Left kidney (tissue), 2 donors: ENCODE measurements around the gene TPK1. TPM values are rescaled to one million over a fixed set of nuclear protein-coding genes. Genes with fewer than 3 reads are reported as not detected.
"Not testable (repeated sequence)": the region's sequence is repeated elsewhere in the genome, so short reads cannot be mapped to it uniquely, and the experiment has no call there.

Experiments used
- DNase-seq: peaks from one replicate; pipeline ENCODE4 v3.0.0-alpha.2; 2013
- polyA plus RNA-seq: library from polyadenylated mRNA; unstranded; fragments of 120-200 nt; gene quantifications from one replicate; pipeline ENCODE4 v1.2.1, GENCODE V29; 2013; ENCODE audit not compliant: insufficient read length

Gene TPK1
- polyA plus RNA-seq, 1 donor = 9.9 TPM

DNA sequence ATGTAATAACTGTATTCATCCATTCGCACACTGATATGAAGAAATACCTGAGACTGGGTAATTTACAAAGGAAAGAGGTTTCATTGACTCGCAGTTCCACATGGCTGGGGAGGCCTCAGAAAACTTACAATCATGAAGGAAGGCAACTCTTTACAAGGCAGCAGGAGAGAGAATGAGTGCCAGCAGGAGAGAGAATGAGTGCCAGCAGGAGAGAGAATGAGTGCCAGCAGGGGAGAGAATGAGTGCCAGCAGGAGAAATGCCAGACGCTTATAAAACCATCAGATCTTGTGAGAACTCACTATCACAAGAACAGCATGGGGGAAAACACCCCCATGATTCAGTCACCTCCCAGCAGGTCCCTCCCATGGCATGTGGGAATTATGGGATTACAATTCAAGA is 58.0 kb downstream of the TPK1 start:
- DNase-seq = not testable (repeated sequence)

DNA sequence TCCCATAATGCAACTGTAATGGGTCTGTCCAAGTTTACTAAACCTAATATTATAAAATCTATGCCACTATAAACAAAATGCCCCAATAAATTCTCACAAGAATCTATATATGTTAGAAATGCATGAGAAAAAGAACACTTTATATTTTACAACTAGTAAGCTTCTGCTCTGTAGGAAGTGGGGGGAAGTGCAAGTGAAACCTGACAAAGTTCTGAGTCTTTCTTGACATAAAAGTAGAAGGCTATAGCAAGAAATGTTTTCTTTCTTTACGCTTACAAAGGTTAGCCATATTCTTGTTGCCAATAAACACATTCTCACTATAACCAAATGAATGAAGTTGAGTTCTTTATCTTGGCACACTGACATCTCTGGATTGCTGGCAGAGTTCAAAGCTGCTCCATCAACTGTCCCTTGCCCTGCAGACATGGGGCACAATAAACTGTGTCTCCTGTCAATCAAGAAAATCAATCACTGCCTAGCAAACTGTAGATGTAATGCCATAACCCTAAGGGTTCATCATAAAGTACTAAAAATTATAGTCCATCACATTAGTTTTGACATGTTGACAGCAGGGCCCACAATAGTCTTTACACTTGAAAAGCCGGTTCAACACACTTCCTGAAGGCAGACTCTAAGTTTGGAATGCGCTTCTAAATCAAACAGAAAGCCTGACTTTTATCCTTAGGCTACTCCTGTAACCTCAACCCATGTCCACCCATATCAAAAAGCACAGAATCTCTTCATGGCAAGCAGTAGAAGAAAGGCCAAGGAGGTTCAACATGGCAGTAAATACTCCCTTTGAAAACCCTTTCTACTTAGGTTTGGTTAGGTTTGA is 58.6 kb downstream of the TPK1 start:
- DNase-seq = no peak

- DNase-seq = no peak
These were observed 59.4 kb downstream of the TPK1 start for GRCh38 chr7:144776447-144776846.

- DNase-seq = peak; percentile 55
These were observed 60.1 kb downstream of the TPK1 start for GRCh38 chr7:144775749-144776148.

GRCh38 chr7:144771927-144772326 is 63.9 kb downstream of the TPK1 start:
- DNase-seq = no peak

DNA sequence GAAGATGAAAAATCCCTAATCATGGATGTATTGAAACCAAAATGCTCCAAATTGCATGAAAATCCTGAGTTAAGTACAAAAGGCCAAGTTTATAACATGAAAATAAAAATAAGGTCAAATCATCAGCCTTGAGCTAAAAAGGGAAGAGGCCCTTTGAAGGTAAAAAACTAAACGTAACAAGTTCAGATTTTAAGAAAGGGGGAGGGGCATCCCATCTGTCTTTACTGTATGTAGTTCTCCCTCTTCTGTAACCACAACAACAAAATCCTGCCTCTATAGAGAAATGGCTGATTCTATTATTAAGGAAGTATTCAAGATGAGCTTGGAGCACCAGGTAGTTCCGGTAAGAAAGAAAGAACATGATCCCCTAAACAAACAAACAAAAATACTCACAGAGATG is 64.7 kb downstream of the TPK1 start:
- no peak for DNase-seq

- no peak for DNase-seq
These were observed 66.5 kb downstream of the TPK1 start for GRCh38 chr7:144769352-144769751.

DNA sequence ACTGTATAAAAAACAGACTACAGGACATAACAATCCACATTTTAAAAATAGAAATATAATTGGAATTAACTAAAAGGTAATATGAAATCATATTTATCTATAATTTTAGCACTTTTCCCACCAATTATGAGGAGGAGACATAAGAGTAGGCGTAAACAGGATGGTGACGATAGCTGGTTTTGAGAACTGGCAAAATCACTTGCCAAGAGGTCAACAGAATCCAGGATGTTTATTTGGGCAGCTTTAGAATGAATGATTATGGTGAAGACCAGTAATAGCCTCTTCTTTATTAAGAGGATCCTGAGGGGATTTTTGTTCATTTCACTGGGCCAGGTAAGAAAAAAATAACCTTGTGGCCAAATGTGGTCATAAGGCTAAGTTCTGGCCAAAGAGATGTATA is 67.2 kb downstream of the TPK1 start:
- no peak for DNase-seq

GRCh38 chr7:144763291-144763690 is 72.6 kb downstream of the TPK1 start:
- DNase-seq = no peak

- no peak for DNase-seq
These were observed 73.0 kb downstream of the TPK1 start for GRCh38 chr7:144762853-144763252.

- DNase-seq = no peak
These were observed 74.4 kb downstream of the TPK1 start for GRCh38 chr7:144761493-144761892.

GRCh38 chr7:144759653-144760052 is 76.2 kb downstream of the TPK1 start:
- DNase-seq = no peak

DNA sequence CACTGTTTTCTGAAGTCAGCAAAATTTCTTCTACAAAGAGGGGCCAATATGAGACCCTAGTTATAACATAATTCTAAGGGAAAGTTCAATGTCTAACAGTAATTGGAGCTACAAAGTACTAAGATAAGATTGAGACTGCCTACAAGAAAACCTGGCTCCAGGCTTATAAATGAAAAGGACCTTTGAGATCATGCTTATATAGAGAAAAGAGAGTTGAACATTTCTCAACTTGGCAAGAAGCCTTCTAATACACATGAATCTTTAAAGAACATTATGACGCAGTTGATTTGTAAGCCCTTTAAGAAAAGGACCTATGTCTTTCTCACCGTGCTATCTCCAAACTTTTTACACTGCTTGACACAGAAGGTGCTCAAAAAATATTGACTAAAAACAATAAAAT is 87.9 kb downstream of the TPK1 start:
- no peak for DNase-seq

GRCh38 chr7:144738708-144739314 is 97.0 kb downstream of the TPK1 start:
- no peak for DNase-seq

- no peak for DNase-seq
These were observed 97.7 kb downstream of the TPK1 start for GRCh38 chr7:144738146-144738545.

GRCh38 chr7:144736880-144737493 is 98.9 kb downstream of the TPK1 start:
- no peak for DNase-seq

- peak; percentile 35 for DNase-seq
These were observed 100.2 kb downstream of the TPK1 start for GRCh38 chr7:144735505-144736276.

GRCh38 chr7:144731661-144732351 is 104.0 kb downstream of the TPK1 start:
- DNase-seq = no peak

DNA sequence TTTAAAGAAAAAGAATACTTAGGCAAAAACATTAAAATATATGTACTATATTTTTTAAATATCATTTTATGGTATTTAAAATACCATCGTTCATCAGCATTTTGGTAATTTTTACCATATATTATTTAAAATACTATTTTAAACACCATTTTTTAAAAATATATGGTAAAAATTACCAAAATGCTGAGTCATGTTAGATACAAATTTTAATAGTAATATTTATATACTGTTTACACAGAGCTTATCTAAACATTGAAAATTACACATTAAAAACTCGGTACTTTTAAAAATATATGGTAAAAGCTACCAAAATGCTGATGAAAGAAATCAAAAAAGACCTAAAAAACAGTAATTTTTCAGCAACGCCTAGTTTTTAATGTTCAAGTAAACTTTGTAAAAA is 105.6 kb downstream of the TPK1 start:
- no peak for DNase-seq

DNA sequence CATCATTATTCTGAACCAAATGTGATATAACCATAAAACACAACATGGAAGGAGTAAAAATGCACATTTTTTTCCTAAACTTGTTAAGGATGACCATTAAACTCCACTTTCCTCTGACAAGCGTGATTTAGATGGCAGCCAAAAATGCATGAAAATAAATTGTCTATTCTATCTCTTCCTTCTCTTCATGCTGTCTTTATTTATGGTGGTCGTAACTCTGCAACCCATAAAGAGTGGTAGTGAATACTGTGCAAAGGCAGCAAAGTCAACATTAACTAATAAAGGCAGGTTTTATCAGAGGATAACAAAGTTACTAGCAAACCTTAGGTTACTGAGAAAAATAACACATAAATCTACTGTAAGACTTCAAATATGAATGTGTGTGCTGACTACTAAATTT is 106.6 kb downstream of the TPK1 start:
- DNase-seq = peak; percentile 33

GRCh38 chr7:144728551-144728950 is 107.3 kb downstream of the TPK1 start:
- no peak for DNase-seq

DNA sequence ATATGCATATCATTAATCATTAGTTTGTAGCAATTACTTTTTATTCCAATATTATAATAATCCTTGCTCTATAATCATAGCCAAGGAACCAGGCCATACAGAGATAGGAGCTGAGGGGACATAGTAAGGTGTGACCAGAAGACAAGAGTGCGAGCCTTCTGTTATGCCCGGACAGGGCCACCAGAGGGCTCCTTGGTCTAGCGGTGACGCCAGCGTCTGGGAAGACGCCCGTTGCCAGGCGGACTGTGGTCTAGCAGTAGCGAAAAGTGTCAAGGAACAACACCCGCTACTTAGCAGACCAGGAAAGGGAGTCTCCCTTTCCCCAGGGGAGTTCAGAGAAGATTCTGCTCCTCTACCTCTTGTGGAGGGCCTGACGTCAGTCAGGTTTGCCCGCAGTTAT is 109.0 kb downstream of the TPK1 start:
- DNase-seq = not testable (repeated sequence)
